Measurements from ENCODE around the gene IFI44L. TPM values are rescaled to one million over a fixed set of nuclear protein-coding genes. Genes with fewer than 3 reads are reported as not detected.

The IFI44L gene
- total RNA-seq, 4 donors from 2014 or later = 1.1 to 8.3 (median 4.1) TPM

DNA sequence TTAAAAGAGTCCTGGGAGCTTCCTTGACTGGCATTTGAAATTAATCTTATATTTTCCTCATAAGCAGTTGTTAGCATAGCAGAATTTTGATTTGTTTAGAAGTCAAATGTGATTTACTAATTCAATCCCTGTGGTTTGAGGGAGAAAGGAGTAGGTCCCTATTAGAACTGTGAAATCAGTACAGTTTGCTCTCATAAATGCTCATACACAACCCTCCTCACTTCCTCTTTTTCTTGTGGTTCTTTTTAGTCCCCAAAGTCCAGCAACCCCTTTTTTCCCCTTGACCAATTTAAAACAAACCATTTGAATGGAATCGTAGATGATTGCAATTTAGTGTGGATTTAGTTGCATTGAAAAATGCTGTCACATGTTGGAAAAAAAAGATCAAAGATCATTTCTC lies 20.2 kb downstream of the IFI44L start:
- no peaks in the 10 kb centered on the region for H3K9me3 ChIP-seq
- TF ChIP-seq POLR2A (IDR thresholded peaks at IDR 0.05) = no peak
- TF ChIP-seq, protein P1, sequence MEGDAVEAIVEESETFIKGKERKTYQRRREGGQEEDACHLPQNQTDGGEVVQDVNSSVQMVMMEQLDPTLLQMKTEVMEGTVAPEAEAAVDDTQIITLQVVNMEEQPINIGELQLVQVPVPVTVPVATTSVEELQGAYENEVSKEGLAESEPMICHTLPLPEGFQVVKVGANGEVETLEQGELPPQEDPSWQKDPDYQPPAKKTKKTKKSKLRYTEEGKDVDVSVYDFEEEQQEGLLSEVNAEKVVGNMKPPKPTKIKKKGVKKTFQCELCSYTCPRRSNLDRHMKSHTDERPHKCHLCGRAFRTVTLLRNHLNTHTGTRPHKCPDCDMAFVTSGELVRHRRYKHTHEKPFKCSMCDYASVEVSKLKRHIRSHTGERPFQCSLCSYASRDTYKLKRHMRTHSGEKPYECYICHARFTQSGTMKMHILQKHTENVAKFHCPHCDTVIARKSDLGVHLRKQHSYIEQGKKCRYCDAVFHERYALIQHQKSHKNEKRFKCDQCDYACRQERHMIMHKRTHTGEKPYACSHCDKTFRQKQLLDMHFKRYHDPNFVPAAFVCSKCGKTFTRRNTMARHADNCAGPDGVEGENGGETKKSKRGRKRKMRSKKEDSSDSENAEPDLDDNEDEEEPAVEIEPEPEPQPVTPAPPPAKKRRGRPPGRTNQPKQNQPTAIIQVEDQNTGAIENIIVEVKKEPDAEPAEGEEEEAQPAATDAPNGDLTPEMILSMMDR (IDR thresholded peaks at IDR 0.05 in 4 of 5, conservative IDR thresholded peaks at IDR 0.05 in 1 of 5) = no peak
- H3K27me3 ChIP-seq = no peaks in the 10 kb centered on the region
- no peak for DNase-seq
- no peak for ATAC-seq
- no peak overlapping the region for H3K27ac ChIP-seq
- no peaks in the 10 kb centered on the region for H3K4me1 ChIP-seq
- H3K36me3 ChIP-seq = no peaks in the 10 kb centered on the region
- in situ Hi-C loops (cut with MboI; ENCODE audit: low sequenced_read_pairs in 4 of 4) = no loop called here
- intact Hi-C loops (cut with DNase I; ENCODE audit: low total_unique reads) = no loop called here
- no peak overlapping the region for H3K4me3 ChIP-seq

DNA sequence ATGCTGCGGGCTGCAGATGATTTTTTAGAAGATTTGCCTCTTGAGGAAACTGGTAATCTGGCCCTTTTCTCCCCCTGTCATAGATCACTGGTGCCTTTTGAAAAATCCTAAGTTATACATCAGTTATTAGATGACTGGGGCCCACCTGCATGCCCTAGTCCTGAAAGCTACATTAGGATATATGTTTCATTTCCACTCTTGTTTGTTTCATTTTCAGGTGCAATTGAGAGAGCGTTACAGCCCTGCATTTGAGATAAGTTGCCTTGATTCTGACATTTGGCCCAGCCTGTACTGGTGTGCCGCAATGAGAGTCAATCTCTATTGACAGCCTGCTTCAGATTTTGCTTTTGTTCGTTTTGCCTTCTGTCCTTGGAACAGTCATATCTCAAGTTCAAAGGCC lies 21.3 kb downstream of the IFI44L start:
- Histone ChIP-seq H3K4me1 (no peaks in the 10 kb centered on the region), H3K9me3 (no peaks in the 10 kb centered on the region), H3K27ac (no peak overlapping the region), H3K27me3 (no peaks in the 10 kb centered on the region), H3K36me3 (no peaks in the 10 kb centered on the region), H3K4me3 (no peak overlapping the region)
- TF ChIP-seq, protein P1 (IDR thresholded peaks at IDR 0.05 in 4 of 5, conservative IDR thresholded peaks at IDR 0.05 in 1 of 5) = no peak
- no peak for TF ChIP-seq POLR2A (IDR thresholded peaks at IDR 0.05)
- in situ Hi-C loops (cut with MboI; ENCODE audit: low sequenced_read_pairs in 4 of 4) = no loop called here
- DNase-seq (no peak), ATAC-seq (no peak)
- intact Hi-C loops (cut with DNase I; ENCODE audit: low total_unique reads) = no loop called here

DNA sequence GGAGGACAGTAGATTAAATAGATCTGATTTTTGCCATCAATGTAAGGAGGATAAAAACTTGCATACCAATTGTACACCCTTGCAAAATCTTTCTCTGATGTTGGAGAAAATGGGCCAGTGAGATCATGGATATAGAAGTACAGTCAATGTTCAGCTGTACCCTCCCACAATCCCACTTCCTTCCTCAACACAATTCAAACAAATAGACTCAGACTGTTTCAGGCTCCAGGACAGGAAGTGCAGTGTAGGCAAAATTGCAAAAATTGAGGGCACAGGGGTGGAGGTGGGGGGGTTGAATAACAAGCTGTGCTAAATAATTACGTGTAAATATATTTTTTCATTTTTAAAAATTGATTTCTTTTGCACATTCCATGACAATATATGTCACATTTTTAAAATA lies 25.5 kb downstream of the IFI44L start:
- no peak overlapping the region for H3K27ac ChIP-seq
- in situ Hi-C loops (cut with MboI; ENCODE audit: low sequenced_read_pairs in 4 of 4) = no loop called here
- no peaks in the 10 kb centered on the region for H3K4me1 ChIP-seq
- H3K36me3 ChIP-seq = no peaks in the 10 kb centered on the region
- no peaks in the 10 kb centered on the region for H3K27me3 ChIP-seq
- DNase-seq (no peak), ATAC-seq (no peak)
- TF ChIP-seq POLR2A (IDR thresholded peaks at IDR 0.05) = no peak
- TF ChIP-seq, protein P1 (IDR thresholded peaks at IDR 0.05 in 4 of 5, conservative IDR thresholded peaks at IDR 0.05 in 1 of 5) = no peak
- no peaks in the 10 kb centered on the region for H3K9me3 ChIP-seq
- no peak overlapping the region for H3K4me3 ChIP-seq
- intact Hi-C loops (cut with DNase I; ENCODE audit: low total_unique reads) = no loop called here

DNA sequence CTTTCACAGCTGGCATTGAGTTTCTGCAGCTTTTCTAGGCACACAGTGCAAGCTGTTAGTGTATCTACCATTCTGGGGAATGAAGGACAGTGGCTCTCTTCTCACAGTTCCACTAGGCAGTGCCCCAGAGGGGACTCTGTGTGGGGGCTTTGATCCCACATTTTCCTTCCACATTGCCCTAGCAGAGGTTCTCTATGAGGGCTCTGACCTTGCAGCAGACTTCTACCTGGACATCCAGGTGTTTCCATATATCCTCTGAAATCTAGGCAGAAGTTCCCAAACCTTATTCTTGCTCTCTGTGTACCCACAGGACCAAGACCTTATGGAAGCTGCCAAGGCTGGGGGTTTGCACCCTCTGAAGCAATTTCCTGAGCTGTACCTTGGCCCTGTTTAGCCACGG lies 27.0 kb downstream of the IFI44L start:
- no peaks in the 10 kb centered on the region for H3K36me3 ChIP-seq
- in situ Hi-C loops (cut with MboI; ENCODE audit: low sequenced_read_pairs in 4 of 4) (no loop called here), intact Hi-C loops (cut with DNase I; ENCODE audit: low total_unique reads) (no loop called here)
- no peaks in the 10 kb centered on the region for H3K27me3 ChIP-seq
- DNase-seq (no peak), ATAC-seq (no peak)
- H3K9me3 ChIP-seq = no peaks in the 10 kb centered on the region
- no peak overlapping the region for H3K27ac ChIP-seq
- TF ChIP-seq POLR2A (IDR thresholded peaks at IDR 0.05) = no peak
- TF ChIP-seq, protein P1 (IDR thresholded peaks at IDR 0.05 in 4 of 5, conservative IDR thresholded peaks at IDR 0.05 in 1 of 5) = no peak
- no peaks in the 10 kb centered on the region for H3K4me1 ChIP-seq
- H3K4me3 ChIP-seq = no peak overlapping the region

DNA sequence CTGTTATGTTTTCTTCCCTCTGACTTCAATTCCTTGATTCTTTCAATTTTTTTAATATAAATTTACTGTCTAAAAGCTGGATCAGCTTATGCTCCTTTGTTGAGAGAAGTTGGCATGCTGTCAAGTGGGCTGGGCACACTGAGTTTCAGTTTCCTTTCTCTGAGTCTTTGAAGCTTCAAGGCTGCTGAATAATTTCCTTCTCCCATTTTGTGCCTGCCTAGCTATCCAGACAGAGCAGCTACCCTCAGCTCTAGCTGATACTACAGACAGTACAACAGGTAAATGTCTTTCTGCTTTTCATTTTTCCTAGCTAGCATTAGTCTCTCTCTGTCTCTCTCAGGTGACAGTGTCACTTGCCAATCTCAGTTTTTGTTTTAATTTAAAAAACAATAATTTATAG lies 29.4 kb downstream of the IFI44L start, which contains the start of gene IFI44:
Gene IFI44 (plus strand): TSS at position 204 of the 400 bp plus-strand sequence. CDS start 365 bp downstream, outside the sequence.
- no peaks in the 10 kb centered on the region for H3K9me3 ChIP-seq
- DNase-seq (peak; percentile 51 to 69), ATAC-seq (peak; percentile 86 to 88)
- in situ Hi-C loops (cut with MboI; ENCODE audit: low sequenced_read_pairs in 4 of 4) = loop anchor here in 1 of 4 donors (25.0 kb wide), 1 partner anchor 512 kb away; no protein-coding TSS in a partner anchor
- H3K27me3 ChIP-seq = no peaks in the 10 kb centered on the region
- no peaks in the 10 kb centered on the region for H3K36me3 ChIP-seq
- peak within 1 kb of the TSS; percentile 41 to 50 (median 46) for H3K4me3 ChIP-seq
- TF ChIP-seq, protein P1 (IDR thresholded peaks at IDR 0.05 in 4 of 5, conservative IDR thresholded peaks at IDR 0.05 in 1 of 5) = no peak
- peak; percentile 24 to 60 for TF ChIP-seq POLR2A (IDR thresholded peaks at IDR 0.05)
- intact Hi-C loops (cut with DNase I; ENCODE audit: low total_unique reads) = loop anchor here (2.0 kb wide), 1 partner anchor 29 kb away; the partner anchor contains the start of gene IFI44L
- H3K4me1 ChIP-seq = peaks cover 0 to 3% of the 10 kb centered on the region in 2 donors
- peak within 1 kb of the TSS; percentile 56 to 67 (median 58) for H3K27ac ChIP-seq
